NCI-H524 treated with DMSO at 0.1 percent for 48 hours (cell line): ENCODE results near the gene NR4A3.

ENCODE experiments used
- DNase-seq: peaks from one replicate; lab custom pipeline; 2025; lab: John Stamatoyannopoulos, UW

Gene NR4A3

DNA sequence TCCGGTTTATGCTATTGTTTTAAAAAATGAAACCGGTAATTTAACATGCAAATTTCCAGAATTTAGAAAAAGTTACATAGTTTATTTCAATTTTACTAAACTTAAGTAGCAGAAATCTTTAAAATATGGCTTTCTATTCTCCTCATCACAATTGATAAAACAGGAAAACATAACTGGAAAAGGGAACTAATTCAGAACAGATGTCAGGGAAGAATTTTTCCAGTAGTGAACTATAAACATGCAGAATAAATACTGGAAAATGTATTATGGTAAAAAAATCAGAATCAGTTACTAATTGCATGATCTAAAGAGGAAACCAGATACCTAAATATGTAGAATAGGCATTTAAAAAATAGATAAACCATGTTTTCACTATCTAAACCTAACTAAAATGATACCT lies 7.3 kb upstream of the NR4A3 start:
- no peak for DNase-seq

DNA sequence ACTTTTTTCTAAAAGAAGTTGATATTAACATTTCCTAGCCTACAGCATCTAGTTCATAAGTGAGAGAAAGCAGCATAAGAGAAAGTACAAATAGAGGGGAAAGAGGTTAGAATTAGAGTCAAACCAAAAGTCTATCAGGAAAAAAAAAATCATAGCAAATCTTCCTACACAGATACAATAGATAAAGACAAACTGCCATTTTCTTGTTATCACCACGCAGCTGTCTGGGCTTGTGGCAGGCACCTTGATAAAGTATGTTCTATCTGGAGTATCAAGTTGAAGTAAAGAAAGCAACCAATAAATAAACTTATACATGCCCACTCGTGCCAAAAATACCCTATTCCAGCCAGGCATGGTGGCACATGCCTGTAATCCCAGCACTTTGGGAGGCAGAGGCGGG lies 5.3 kb upstream of the NR4A3 start:
- DNase-seq, result no peak

DNA sequence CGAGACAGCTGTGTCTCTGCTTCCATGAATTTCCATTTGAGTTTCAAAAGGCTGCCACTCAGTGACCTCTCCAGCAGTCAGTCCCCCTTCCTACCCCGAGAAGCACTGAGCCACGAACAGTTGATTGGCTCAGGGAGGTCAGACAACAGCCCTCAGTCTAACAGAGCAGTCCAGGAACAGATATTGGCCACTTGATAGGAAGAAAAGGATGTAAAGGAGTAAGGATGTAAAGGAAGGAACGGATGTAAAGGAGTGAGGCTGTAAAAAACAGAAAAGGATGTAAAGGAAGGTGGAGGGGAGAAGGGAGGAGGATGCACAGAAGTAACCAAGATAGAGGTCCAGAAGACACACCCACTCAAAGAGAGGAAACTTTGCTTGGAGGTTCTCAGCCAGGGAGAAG lies 3.2 kb upstream of the NR4A3 start:
- DNase-seq, result no peak

DNA sequence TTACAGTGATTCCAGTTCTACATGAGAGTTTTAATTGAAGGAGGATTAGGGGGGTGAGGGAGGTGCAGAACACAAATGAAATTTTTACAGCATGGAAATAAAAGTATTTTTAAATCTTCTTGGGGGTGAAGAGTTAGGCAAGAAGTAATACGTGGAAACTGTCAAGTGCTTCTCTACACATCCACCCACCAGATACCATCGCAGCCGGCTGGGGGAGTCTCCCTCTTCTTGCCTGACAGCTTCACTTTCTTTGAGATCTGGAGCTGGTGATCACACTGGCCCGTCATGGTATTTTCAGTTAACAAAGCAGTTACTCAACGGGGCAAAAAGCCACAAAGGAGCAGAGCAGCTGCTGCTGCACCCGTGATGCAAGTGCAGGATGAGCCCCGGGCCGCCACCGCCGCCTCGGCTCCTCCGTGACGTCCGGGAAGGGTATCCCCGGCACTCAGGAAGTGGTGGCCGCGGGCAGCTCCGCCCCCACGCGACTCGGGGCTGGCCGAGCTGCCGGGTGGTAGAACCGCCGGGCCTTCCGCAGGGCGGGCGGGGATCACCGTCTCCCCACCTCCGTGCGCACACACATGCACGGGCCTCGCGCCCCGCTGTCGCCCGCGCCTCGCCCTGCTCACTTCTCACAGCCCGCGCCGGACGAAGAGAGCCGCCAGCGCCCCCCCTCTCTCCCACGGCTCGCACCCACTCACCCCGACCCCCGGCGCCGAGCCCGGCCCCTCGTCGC lies 2.4 kb upstream of the NR4A3 start:
- no peak for DNase-seq

DNA sequence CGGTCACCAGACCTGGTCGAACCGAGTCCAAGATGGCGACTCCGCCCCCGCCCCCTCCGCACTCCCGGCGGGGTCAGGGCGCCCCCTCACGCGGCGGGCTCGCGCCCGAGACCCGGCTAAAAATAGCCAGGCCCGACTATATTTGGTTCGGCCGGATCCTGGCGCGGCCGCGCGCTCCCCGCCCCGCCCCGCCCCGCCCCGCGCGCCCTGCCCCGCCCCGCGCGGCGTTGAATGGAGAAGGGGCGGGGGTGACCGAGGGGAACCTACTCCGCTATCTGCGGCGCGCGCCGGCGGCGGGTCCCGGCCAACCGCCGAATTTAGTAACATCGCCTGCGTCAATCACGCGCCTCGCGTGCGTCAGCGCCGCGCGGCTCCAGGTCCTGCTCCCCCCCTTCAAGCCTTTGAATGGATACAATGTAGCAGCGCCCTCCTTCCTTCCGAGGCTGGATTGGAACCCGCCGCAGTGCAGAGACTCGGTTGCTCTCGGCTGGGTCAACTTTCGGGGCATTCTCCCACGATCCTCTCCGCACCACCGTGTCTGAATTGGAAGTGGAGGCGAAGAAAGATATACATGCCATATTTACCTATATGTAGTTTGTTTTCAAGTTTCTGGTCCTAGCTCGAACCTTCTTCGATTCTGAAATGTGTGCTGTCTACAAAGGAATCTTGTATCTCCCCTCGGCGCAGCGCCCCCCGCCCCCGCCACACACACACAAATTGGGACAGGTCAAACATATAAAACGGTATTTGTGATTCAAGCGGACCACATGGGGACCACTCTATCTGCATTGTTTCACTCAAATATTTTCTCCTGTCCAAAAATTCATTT lies 1.6 kb upstream of the NR4A3 start:
- DNase-seq, result peak; percentile 90

DNA sequence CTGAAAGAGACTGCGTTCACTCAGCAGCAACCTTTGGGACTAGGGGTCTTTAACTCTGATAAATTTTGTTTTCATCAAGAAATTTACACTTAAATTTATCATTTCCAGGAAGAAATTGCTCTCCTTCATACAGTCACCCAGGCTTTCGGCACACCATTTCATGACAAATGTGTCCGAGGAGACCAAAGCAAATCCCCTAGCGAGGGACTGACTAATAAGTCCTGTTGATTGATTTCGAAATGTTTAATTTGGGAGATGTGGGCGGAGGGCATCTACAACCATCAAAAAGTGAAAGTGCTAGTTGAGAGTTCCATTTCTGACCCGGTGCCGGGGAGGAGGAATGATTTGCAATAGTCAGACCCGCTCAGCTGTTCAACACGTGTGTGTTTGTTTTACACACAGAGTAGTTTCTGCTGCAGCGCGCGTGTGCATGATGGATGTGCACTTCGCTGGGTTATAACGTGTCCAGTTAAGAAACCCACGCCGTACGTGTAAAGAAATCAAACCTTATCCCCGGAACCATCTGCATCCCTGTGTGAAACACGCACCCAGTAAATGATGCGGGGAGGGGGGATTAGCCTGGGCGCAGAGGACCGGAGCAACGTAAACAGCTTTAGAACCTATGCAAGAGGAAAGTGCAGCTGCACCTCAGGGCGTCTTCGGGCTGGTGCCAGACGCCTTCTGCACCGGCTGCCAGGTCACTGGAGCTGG lies 845 bp upstream of the NR4A3 start:
- DNase-seq, result peak; percentile 62

DNA sequence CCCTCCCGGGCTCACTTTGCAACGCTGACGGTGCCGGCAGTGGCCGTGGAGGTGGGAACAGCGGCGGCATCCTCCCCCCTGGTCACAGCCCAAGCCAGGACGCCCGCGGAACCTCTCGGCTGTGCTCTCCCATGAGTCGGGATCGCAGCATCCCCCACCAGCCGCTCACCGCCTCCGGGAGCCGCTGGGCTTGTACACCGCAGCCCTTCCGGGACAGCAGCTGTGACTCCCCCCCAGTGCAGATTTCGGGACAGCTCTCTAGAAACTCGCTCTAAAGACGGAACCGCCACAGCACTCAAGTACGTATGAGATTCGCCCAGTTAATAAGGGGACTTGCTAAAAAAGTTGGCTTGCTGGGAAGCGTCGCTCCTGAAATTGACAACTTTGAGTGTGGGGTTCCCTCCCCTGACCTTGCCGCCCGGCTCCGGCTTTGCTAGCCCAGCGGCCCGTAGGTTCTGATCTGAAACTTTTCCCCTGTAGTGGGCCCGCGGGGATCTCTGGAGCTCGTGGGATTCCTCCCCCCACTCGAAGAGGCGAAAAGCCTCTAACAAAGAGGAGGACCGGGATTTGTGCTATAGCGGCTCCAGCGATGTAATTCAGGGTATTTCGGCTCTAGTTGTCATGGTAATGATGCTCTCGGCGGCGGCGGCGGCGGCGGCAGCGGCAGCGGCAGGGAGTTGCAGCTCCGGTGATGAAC lies 572 bp downstream of the NR4A3 start:
- peak; percentile 42 for DNase-seq

DNA sequence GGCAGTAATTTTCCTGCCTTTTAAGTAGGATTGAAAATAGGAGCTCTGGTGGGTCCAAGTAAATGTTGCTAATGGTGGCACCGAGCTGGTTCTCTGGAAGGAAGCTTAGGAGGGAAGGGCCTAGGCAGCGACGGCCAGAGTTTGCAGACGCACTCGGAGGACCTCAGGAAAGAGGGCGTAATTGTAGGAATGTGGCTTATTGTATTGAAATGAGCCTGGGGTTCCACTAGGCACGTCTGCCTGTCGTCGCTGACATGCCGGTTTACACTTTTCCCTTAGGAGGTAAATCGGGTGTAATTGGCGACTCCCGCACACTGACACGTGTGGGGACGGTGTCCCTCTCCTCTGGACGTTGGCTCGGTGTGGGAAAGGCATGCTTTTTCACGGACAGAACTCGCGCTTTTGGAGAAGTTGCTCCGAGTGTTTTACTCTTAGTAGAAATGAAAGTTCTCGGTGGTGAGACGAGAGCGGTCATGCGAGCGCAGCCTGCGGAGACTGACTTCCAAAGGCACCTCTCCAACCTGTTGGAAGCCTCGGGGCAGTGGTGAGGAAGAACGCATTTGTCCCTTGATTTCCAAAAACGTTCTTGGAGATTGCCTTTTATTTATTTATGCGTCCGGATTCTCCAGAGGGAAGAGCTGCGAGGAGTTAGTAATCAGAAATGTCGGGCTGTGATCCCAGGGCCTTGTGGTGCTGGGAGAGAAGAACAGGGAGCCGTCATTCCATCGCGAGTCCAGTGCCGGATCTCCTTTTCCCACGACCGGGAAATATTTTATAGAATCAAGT lies 1.3 kb downstream of the NR4A3 start:
- no peak for DNase-seq

DNA sequence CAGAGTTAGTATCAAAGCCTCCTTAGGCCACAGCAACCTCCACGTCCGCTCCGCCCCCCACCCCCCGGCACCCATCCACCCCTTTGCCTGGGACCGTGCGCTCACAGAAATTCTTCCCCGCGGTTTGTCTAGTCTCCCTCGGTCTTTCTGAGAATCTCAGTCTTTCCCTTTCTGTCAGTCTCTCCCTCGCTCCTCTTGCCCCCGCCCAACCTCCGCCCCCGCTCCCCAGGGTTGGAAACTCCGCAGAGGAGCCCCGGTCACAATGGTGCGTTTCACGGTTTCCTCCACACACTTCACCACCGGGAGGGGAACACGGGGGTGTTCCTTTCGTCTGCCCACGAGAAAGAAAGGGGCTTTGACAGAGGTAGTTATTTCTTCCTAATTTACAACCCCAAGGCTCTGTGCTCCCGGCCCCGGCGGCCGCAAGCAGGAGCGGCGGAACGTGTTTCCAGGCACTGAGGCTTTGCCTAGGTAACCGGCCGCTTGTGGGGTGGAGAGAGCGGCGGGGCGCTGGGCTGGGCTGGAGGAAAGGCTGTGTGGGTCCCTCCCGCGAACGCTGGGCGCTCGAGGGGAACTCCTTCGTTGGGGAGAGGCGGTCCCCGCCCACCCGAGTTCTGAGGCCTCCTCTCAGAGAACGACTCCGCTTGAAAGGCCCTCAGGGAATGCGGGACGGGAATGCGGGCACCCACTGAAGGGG lies 2.1 kb downstream of the NR4A3 start:
- no peak for DNase-seq

DNA sequence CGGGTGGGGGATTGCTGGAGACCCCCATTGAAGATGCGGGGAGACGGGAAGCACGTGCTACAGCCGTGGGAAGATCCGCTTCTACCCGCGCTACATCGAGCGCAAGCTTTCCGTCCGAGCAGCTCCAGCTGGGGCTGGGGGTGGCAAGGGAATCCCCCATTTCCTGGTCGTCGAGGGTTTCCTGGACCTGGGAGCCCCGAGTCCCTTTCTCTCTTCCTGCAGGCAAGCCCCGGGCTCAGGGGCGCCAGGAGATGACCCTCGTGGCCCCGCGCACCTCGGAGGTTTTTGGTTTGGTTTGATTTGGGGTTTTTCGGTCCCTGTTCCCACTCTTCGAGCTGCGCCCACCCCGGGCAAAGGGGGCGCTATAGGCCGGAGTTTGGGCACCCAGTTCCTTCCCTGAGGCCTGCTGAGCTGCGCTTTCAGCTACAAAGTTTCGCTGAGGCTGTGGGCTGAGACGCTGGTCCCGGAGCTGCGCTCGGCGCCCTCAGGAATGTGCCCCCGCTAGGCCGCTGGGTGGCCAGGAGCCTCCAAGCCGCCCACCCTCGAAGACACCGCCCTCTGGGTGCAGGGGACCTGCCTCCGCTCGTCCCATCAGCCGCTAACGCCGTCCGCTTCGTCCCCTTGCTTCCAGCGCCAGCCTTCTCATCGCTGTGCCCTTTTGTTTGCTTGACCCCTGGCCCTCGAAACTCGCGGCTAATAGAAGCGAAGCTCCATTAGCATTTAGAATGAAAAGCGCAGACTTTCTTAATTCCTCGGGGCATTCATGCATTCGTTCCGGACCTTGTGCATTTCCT lies 2.9 kb downstream of the NR4A3 start:
- DNase-seq, result no peak

- DNase-seq, result no peak
Measured at GRCh38 chr9:99825172-99826046, 3.7 kb downstream of the NR4A3 start.

DNA sequence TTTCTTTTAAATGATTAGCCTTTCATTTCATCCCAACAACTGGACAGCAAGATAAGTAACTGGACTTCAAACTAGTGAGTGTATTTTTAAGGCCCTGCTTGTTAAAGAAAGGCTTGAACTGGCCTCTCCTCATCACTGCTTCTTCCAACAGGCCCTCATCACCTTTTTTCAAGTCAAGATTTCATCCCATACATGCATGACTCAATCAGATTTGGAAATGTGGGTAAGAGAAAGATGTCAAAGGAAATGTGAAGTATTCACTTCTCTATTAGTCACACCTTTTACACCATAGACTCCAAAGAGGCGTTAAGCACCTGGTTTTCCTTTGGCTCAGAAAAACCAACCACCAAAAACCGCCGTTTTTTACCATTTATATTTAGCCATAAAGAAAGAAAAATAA lies 4.9 kb downstream of the NR4A3 start:
- no peak for DNase-seq

- no peak for DNase-seq
Measured at GRCh38 chr9:99827244-99827643, 5.6 kb downstream of the NR4A3 start.

DNA sequence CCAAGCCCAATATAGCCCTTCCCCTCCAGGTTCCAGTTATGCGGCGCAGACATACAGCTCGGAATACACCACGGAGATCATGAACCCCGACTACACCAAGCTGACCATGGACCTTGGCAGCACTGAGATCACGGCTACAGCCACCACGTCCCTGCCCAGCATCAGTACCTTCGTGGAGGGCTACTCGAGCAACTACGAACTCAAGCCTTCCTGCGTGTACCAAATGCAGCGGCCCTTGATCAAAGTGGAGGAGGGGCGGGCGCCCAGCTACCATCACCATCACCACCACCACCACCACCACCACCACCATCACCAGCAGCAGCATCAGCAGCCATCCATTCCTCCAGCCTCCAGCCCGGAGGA lies 6.3 kb downstream of the NR4A3 start:
- DNase-seq, result no peak

DNA sequence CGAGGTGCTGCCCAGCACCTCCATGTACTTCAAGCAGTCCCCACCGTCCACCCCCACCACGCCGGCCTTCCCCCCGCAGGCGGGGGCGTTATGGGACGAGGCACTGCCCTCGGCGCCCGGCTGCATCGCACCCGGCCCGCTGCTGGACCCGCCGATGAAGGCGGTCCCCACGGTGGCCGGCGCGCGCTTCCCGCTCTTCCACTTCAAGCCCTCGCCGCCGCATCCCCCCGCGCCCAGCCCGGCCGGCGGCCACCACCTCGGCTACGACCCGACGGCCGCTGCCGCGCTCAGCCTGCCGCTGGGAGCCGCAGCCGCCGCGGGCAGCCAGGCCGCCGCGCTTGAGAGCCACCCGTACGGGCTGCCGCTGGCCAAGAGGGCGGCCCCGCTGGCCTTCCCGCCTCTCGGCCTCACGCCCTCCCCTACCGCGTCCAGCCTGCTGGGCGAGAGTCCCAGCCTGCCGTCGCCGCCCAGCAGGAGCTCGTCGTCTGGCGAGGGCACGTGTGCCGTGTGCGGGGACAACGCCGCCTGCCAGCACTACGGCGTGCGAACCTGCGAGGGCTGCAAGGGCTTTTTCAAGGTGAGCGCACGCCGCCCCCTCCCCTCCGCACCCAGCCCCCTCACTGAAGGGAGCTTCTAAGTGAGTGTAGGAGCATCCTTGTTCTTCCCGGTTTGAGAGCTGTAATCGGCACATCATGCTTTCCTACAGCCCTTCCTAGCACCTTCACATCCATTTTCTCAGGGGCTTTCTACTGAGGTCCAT lies 6.9 kb downstream of the NR4A3 start:
- no peak for DNase-seq

GRCh38 chr9:99831857-99832557 lies 10.3 kb downstream of the NR4A3 start:
- DNase-seq, result no peak

- DNase-seq, result no peak
Measured at GRCh38 chr9:99832558-99832864, 10.8 kb downstream of the NR4A3 start.

GRCh38 chr9:99833735-99834134 lies 12.1 kb downstream of the NR4A3 start:
- no peak for DNase-seq
